GM15510 (cell line): ENCODE data around the gene GABBR2.

Source experiments
- POLR2A ChIP-seq: IDR thresholded peaks from 3 replicates; pipeline ENCODE4 v1.6.1; 2011; ENCODE audit warnings: borderline replicate concordance; ENCODE audit not compliant: insufficient read length; ENCODE audit errors: extremely low read depth

GABBR2 gene

DNA sequence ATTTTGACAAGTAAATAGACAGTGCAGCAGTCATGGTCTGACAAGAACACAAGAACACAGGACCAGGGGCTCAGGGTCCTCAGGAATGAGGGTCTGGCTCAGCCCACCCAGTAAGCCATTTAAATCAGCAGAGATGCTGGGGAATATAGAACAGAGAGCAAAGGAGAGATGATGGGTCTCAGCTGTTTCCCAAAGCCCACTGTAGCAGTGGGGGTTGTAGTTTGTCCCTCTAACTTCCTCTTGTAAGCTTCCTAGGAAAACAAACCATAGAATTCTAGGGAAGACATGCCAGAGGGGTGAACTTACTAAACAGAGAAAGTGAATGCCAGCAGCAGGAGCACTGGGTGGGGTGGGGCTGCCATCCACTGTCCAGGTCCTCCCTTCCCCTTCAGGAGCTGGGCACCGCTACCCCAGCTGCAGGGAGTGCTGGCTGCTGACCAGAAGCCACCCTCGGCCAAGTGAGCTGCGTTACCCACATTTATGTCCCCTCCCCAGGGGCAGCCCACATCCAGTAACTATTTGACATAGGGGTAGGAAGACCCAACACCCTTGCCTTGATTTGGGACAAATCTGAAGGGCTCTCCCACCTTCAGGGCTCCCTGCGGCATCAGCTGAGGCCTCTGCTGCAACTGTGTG lies 41.6 kb downstream of the GABBR2 start:
- no peak for TF ChIP-seq POLR2A

DNA sequence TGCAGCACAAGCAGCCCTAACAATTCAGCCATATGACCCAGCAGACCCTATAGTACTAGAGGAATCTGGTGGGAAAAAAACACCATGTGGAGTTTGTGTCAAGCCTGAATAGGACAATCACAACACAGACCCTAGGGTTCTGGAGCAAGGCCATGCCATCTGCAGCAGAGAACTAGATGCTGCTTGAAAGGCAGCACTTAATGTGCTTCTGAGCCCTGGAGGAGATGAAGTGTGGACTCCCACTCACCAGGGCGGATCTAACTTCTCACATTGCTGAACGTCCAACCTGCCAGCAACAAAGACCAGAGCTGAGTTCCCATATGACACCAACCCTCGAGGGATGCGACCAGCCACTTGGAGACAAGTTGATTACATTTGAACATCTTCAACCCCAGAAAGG lies 43.2 kb downstream of the GABBR2 start:
- TF ChIP-seq POLR2A: no peak

DNA sequence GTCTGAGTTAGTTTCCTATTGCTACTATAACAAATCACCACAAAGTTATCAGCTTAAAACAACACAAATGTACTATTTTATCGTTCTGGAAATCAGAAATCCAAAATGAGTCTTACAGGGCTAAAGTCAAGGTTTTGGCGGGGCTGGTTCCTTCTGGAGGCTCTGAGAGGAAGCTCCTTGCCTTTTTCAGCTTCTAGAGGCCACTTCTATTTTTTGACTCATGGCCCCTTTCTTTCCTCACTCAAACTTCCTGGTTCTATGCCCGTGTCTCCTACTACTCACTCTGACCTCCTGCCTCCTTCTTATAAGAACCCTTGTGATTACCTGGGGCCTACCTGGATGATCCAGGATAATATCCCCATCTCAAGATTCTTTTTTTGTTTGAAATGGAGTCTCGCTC lies 48.2 kb downstream of the GABBR2 start:
- TF ChIP-seq POLR2A: no peak

DNA sequence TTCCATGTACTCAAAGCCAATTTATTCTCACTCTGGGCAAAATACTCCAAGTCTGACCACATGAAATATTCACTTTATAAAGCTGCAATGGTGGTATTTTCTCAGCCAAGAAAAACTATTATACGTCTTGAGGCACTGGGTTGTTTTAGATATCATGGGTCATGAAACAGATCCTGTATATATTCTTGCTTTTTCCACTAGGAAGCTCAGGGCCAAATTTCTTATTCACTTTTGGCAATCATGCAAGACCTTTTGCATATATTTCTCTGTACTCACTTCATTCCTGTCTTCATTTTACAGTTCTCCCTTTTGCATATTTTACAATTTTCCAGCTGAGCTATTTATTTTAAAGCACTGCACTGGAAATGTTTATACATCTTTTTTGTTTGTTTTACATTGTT lies 49.8 kb downstream of the GABBR2 start:
- TF ChIP-seq POLR2A: no peak

DNA sequence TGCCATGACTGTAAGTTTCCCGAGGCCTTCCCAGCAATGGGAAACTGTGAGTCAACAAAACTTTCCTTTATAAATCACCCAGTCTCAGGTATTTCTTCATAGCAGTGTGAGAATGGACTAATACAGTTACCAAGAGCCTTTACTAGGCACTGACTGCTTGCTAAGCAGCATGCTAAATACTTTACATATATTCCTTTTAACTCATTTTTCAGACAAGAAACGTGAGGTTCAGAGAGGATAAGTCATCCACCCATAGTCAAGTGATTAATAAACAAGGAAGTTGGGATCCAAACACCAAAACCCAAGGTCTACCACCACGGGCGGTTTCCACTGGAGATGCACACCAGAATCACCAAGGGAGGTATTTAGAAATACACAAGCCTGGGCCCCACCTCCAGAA lies 50.8 kb downstream of the GABBR2 start:
- TF ChIP-seq POLR2A: no peak

DNA sequence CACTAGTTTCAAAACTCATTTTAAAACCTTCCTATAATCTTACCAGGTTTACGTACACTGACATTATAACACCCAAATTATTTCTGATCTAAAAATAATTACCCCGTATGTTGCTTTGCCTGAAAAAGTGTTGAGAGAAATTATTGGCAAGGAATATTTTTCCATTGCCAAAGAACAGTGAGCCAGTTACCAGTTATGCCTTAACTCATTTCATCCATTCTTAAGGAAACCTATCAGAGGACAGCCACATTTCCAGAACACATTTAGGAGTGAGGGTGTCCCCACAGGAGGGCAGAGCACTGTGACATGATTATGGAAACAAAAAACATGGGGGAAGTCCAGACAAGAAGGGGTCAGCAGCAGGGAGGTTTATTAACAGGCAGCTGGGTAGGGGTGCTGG lies 52.2 kb downstream of the GABBR2 start:
- TF ChIP-seq POLR2A: no peak

DNA sequence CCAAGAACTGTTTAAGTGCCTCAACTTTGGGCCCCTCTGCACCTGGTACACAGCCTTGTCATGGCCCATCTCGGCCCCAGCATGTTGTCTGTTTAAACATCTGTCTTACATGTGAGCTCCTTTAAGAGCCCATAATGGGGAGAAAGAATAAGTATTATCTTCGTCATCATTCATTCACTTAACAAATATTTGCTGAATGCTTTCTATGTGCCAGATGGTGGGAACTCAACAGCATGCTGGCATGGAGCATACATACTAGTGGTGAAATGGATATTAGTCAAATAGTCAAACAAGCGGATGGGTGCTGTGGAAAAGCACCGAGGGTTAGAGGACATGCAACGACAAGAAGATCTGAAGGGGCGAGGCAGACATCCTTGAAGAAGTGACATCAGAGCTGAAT lies 54.5 kb downstream of the GABBR2 start:
- TF ChIP-seq POLR2A: no peak

DNA sequence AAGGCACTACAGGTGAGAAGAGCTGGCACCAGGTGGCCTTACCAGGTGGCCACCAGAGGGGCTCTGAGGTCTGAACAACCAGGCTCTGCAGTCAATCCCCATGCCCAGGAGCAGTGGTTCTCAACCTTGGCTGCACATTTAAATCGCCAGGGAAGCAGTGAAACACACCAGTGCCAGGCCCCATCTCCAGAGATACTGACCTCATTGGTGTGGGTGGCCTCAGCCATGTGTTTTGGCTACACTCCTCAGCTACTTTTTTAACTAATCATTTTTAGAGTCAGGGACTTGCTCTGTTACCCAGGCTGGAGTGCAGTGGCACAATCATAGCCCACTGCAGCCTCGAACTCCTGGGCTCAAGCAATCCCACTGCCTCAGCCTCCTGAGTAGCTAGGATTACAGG lies 56.0 kb downstream of the GABBR2 start:
- no peak for TF ChIP-seq POLR2A

DNA sequence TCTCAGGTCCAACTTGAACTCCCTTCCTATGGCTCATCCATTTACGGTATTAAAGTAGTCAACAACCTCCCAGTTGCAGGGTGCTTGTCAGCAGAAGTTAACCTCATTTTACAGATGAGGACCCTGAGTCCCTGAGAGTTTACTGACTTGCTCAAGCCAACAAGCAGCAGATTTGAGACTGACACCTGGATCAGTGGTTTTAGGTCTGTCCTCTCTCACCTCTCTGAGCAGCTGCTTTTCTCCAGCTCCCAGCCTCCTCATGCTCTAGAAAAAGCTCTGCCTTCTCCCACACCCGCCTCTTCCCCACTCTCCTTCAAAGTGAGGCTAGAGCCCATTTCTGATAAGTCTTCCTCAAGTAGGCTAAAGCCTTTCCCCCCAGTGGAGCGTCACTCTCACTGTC lies 56.4 kb downstream of the GABBR2 start:
- TF ChIP-seq POLR2A: no peak

DNA sequence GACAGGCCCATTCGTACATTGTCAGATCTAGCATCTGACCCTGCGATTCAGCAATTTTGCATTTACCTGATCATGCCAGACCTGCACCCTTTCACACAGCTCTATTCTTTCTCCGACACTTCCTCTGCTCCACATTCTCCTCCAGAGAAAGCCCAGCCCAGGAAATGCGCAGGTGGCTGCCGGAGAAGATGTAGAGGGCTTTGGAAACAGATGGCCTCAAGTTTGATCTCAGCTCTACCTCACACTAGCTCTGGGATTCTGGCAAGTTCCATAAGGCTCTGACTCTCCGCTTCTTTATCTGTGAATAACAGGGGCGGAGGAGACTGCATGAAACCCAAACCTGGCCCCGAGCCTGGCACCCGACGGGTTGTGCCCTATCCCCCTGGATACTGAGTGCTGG lies 61.5 kb downstream of the GABBR2 start:
- TF ChIP-seq POLR2A: no peak

DNA sequence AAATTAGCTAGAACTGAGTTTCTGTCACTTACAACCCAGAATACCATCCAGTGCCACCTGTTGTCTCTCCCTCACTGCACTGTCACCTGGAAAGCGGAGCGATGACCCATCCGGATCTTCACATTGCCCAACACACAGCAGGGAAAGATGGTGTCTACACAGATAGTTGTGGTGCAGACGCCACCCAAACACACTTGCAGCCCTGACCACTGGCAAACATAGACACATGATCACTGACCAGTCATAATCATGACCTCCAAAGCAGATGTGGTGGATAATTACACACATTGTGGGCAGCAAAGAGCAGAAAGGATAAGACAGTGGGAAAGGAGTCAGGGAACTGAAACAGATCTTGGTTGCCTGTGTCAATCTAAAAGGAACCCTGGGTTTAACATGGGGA lies 64.7 kb downstream of the GABBR2 start:
- TF ChIP-seq POLR2A: no peak

DNA sequence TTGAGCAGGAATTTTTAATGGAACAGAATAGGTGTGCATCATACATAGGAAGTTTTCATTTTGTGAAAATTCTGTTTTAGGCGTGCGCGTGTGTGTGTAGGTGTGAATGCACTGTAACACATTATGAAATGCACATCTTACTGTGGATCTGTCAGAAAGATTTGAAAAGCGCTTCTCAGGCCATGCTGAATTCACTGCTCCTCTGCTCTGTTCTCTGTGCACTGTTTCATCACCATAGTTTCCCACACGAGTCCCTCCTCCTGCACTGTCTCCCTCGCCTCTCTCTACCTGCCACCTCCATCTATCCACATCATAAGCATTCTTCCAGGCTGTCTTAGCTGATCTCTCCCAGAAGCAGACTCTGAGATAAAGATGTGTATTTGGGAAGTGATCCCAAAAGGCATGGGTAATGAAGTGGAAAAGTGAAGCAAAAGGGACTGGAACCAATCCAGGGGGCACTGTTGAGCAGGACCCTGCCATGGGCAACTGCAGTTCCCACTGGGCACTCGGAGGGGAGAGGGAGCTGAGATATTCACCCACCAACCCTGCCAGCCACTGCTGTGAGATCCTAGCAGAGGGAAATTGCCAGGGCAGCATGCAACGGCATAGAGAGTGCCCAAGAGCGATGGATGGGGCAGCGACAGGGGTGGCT lies 65.9 kb downstream of the GABBR2 start:
- no peak for TF ChIP-seq POLR2A

DNA sequence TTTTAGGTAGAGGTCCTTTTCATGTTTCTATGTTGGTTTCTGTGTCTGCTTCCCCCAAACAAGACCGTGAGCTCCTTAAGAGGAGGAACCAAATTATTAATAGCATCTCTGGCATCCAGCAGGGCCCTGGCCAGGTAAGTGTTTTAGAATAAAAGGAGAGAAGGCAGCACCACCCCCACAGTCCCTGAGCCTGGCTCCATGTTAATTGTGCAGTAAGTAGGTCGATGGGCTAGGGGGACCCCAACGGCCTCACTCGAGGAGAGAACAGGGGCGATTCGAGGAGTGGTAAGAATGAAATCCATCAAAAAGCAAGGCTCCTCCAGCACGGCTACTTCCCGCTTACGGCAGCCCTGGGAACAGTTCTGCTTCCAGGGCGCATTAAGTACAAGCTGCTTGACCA lies 67.0 kb downstream of the GABBR2 start:
- no peak for TF ChIP-seq POLR2A

DNA sequence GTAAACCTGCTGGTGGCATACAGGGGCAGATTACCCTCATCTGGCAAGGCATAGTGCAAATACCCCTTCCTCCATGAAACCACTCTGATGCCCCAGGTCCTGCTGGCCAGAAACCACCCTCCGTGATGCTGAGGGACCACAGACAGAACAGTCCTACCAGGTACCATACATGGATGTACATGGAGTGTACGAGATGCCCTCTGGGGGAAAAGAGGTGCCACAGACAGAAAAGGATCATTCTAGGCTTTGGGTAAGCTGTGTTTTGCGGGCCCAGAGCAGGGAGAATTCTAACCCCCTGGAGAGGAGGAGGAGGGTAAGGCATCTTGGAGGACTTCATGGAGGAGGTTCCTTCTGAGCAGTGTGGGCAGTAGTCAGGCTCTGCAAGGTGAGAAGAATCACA lies 68.3 kb downstream of the GABBR2 start:
- TF ChIP-seq POLR2A: no peak

DNA sequence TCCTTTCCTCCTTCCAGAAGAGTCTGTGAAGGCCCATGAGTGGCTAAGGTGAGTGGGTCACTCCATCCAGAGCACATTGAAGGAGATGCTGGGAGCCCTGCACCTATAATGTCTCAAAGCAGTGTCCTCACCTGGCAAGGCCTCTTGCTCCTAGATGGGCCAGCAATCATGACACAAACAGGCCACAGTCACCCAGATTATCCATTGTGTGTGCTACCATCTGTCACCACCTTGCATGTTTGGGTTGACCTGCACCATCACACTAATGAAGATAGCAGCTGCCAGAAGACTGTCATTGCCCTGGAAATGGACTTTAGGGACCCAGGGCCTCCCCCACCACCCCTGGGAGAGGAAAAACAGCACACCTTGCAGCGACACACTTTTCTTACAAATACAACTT lies 69.6 kb downstream of the GABBR2 start:
- TF ChIP-seq POLR2A: no peak

DNA sequence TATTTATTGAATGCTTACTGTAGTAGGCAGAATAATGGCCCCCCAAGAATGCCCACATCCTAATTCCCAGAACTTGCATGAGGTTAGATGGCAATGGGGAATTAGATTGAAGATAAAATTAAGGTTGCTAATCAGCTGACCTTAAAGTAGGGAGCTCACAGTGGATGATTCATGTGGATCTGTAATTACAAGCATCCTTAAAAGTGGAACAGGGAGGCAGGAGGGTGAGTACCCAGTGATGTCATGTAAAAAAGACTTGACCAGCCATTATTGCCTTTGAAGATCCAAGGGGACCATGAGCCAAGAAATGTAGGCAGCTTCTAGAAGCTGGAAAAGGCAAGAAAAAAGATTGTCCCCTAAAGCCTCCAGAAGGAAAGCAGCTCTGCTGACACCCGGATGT lies 71.4 kb downstream of the GABBR2 start:
- no peak for TF ChIP-seq POLR2A
